DND-41 (cell line): ENCODE measurements around the gene FAM162A.
"Not testable (repeated sequence)": the region's sequence is repeated elsewhere in the genome, so short reads cannot be mapped to it uniquely, and the experiment has no call there.

Experiments used
- ATAC-seq: fragments of 200-7000 bp; cut with Tn5 transposase; 3 replicates; pipeline ENCODE4 v1.9.1; 2021; ENCODE audit warnings: low read depth; ENCODE audit not compliant: insufficient read depth
- DNase-seq: peaks from one replicate; pipeline ENCODE4 v3.0.0-alpha.2; 2020
- H2AFZ ChIP-seq: 2 replicates; pipeline ENCODE4 v1.6.0; 2012; ENCODE audit warnings: low read depth, low read length
- H3K27ac ChIP-seq: 2 replicates; pipeline ENCODE4 v1.5.1; 2012; ENCODE audit warnings: low read length, inconsistent platforms
- H3K27me3 ChIP-seq: fragments of 200-600 bp; sonication (generic); 2 replicates; pipeline ENCODE4 v1.6.0; 2012; ENCODE audit warnings: low read length, mild to moderate bottlenecking, inconsistent platforms; ENCODE audit not compliant: insufficient read depth, poor library complexity
- H3K36me3 ChIP-seq: 2 replicates; pipeline ENCODE4 v1.5.1; 2012; ENCODE audit warnings: low read length, inconsistent platforms; ENCODE audit not compliant: insufficient read depth
- H3K4me1 ChIP-seq: 2 replicates; pipeline ENCODE4 v1.5.1; 2012; ENCODE audit warnings: mild to moderate bottlenecking, low read length; ENCODE audit not compliant: insufficient read depth
- H3K4me2 ChIP-seq: 2 replicates; pipeline ENCODE4 v1.6.0; 2012; ENCODE audit warnings: mild to moderate bottlenecking, moderate library complexity, low read length, inconsistent platforms; ENCODE audit not compliant: insufficient read depth
- H3K4me3 ChIP-seq, 2 experiments: fragments of 200-600 bp in 1 of 2; shearing (Covaris generic) in 1 of 2; 2 replicates each; pipeline ENCODE4 v1.5.1; 2012 to 2016; ENCODE audit warnings: inconsistent platforms in 2 of 2, low read length in 2 of 2, mild to moderate bottlenecking in 2 of 2, low read depth in 1 of 2, moderate library complexity in 1 of 2
- H3K79me2 ChIP-seq: 2 replicates; pipeline ENCODE4 v1.6.0; 2012; ENCODE audit warnings: low read length, inconsistent platforms; ENCODE audit not compliant: insufficient read depth
- H3K9ac ChIP-seq: 2 replicates; pipeline ENCODE4 v1.6.0; 2012; ENCODE audit warnings: low read depth, mild to moderate bottlenecking, inconsistent platforms, low read length, moderate library complexity
- H3K9me3 ChIP-seq: 2 replicates; pipeline ENCODE4 v1.5.1; 2012; ENCODE audit warnings: low read length, moderate library complexity, mild to moderate bottlenecking, inconsistent platforms; ENCODE audit not compliant: insufficient read depth, severe bottlenecking
- H4K20me1 ChIP-seq: 2 replicates; pipeline ENCODE4 v1.6.0; 2012; ENCODE audit warnings: low read length; ENCODE audit not compliant: insufficient read depth
- CTCF ChIP-seq: IDR thresholded peaks from 2 replicates; pipeline ENCODE4 v1.5.1; 2012; ENCODE audit warnings: borderline replicate concordance, low read length, moderate library complexity, mild to moderate bottlenecking; ENCODE audit not compliant: poor library complexity, severe bottlenecking; ENCODE audit errors: extremely low read depth
- EZH2 ChIP-seq: IDR thresholded peaks from 3 replicates; pipeline ENCODE4 v1.6.1; 2012; ENCODE audit warnings: borderline replicate concordance, low read depth, mild to moderate bottlenecking, moderate library complexity, low read length, inconsistent platforms; ENCODE audit not compliant: severe bottlenecking

The FAM162A gene

GRCh38 chr3:122365073-122365472, 18.9 kb upstream of the FAM162A start:
- Histone ChIP-seq H3K4me2 (no peak overlapping the region), H3K4me3 (no peak overlapping the region), H3K9ac (no peak overlapping the region), H3K36me3 (peaks cover 74% of the 10 kb centered on the region), H3K27me3 (no peaks in the 10 kb centered on the region), H2AFZ (no peak overlapping the region), H3K9me3 (no peaks in the 10 kb centered on the region), H3K27ac (no peak overlapping the region), H4K20me1 (no peaks in the 10 kb centered on the region; the same call in 1 of the 2 replicates), H3K79me2 (no peaks in the 10 kb centered on the region), H3K4me1 (no peaks in the 10 kb centered on the region)
- TF ChIP-seq EZH2 (no peak), CTCF (no peak)
- ATAC-seq = no peak
- no peak for DNase-seq

GRCh38 chr3:122365582-122366378, 18.2 kb upstream of the FAM162A start:
- H4K20me1 ChIP-seq, ATAC-seq, H3K79me2 ChIP-seq, H2AFZ ChIP-seq, H3K4me3 ChIP-seq, H3K4me1 ChIP-seq, DNase-seq, H3K9ac ChIP-seq, H3K27ac ChIP-seq, H3K27me3 ChIP-seq, H3K4me2 ChIP-seq, H3K9me3 ChIP-seq: not testable (repeated sequence)
- peaks cover 80% of the 10 kb centered on the region for H3K36me3 ChIP-seq

- H3K79me2 ChIP-seq = no peaks in the 10 kb centered on the region
- no peak overlapping the region for H3K4me3 ChIP-seq
- H3K36me3 ChIP-seq = peaks cover 84% of the 10 kb centered on the region
- no peak for TF ChIP-seq EZH2
- no peak for TF ChIP-seq CTCF
- no peak overlapping the region for H3K9ac ChIP-seq
- DNase-seq (no peak), ATAC-seq (no peak)
- no peaks in the 10 kb centered on the region for H3K4me1 ChIP-seq
- H4K20me1 ChIP-seq = no peaks in the 10 kb centered on the region; the same call in 1 of the 2 replicates
- H3K4me2 ChIP-seq = no peak overlapping the region
- no peak overlapping the region for H3K27ac ChIP-seq
- no peak overlapping the region for H2AFZ ChIP-seq
- H3K27me3 ChIP-seq = no peaks in the 10 kb centered on the region
- no peaks in the 10 kb centered on the region for H3K9me3 ChIP-seq
These were observed 17.6 kb upstream of the FAM162A start for GRCh38 chr3:122366379-122366749.

- H2AFZ ChIP-seq = no peak overlapping the region
- no peak for ATAC-seq
- H3K4me3 ChIP-seq = no peak overlapping the region
- no peaks in the 10 kb centered on the region for H3K27me3 ChIP-seq
- no peak overlapping the region for H3K27ac ChIP-seq
- H3K4me1 ChIP-seq = peaks cover 10% of the 10 kb centered on the region; the same call in 1 of the 2 replicates
- peaks cover 34% of the 10 kb centered on the region; the same call in 1 of the 2 replicates for H3K36me3 ChIP-seq
- H4K20me1 ChIP-seq = no peaks in the 10 kb centered on the region
- H3K79me2 ChIP-seq = peaks cover 61% of the 10 kb centered on the region
- TF ChIP-seq CTCF (no peak), EZH2 (no peak)
- H3K9me3 ChIP-seq = no peaks in the 10 kb centered on the region
- H3K4me2 ChIP-seq = no peak overlapping the region
- no peak overlapping the region for H3K9ac ChIP-seq
- no peak for DNase-seq
These were observed 9.9 kb upstream of the FAM162A start for GRCh38 chr3:122374034-122374433.
